GM18499 (cell line): Measurements from ENCODE around the gene PRKG1.

Experiments
- ATAC-seq: cut with Tn5 transposase; IDR thresholded peaks from one replicate; pipeline ENCODE4 v1.9.1; 2021; ENCODE audit warnings: moderate number of reproducible peaks; ENCODE audit not compliant: insufficient read depth, unreplicated experiment

Gene PRKG1

GRCh38 chr10:52287866-52288265 is 1213.6 kb downstream of the PRKG1 start:
- no peak for ATAC-seq

- no peak for ATAC-seq
These were observed 1223.5 kb downstream of the PRKG1 start for GRCh38 chr10:52297747-52298146.

- ATAC-seq, result no peak
These were observed 1226.5 kb downstream of the PRKG1 start for GRCh38 chr10:52300599-52301277.

DNA sequence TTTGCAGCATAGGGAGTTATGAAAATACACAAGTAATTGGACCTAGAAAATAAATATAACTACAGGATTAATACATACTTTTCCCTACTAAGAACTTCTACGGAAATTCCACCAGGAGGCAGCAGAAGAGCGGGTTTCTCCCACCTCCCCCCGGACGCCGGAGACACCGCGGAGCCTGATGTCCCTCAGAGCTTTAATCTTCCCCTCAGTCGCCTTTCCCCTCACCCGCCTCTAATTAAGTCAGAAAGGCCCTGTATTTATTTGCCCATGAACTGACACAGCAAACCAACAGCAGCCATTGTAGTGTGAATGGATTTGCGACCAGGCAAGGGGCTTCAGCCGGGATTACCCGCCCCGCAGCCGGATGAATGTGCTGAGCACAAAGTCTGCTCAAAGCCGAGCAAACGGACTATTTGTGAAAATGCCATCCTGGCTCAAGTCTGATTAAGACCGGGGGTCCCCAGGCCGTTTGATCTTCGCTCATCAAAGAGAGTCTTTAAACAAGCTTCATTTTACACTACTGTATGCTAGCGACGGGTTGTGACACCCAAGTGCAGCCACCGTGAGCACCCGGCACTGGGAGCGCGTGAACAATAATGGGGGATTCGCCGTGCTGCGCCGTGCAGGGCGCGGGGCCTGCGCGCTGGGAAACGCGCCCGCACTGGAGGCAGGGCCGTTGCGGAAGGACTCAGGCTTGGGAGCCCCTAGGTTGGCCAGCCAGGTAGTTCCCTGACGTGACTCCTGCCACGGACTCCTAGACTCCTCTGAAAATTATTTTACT is 1234.2 kb downstream of the PRKG1 start:
- peak; percentile 67 for ATAC-seq

DNA sequence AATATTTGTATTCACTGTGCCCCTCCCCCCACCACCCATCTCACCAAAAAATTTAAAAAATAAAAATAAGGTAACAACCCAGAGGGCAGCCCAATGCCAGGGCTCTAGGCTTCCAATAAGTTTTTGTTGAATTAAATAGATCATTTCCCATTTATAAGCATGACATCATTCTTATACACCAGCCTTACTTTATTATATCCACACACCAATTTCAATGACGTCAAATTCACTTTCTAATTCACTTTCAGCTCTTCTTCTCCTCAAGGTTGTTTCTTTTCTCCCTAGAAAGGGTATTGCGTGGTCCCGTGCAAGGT is 1238.6 kb downstream of the PRKG1 start:
- ATAC-seq, result no peak

DNA sequence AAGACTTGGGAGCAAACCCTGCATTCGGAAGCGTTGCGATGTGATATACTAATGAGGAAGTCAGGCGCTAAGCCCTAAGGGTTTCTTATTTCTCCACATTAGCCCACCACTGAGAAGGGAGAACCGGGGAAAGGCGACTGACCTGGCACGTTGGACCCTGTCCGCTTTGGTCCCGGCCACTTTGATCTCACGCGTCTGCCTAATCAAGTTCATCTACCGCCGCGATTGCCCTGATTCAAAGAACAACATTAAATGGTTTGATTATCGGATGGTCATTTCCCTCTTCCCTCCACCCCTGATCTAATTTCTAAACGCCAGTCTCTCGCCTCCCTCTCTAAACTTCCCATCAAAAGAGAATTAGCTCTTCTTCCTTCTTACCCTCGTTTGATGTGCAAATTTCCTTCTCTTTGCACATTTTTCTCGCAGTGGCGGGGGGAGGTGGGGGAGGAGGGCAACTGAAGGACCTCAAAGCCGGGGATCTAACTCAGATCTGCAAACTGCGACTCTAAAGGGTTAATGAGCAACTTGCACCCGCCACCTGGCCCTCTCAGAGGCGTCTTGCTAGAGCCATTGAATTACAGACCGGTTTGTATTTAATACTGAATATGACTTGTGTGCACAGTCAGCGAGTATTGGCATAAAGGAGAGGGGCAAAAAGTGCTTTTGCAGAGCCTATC is 1239.1 kb downstream of the PRKG1 start:
- ATAC-seq, result no peak

- ATAC-seq, result no peak
These were observed 1239.9 kb downstream of the PRKG1 start, which contains the start of gene DKK1 for GRCh38 chr10:52313933-52314821. Gene DKK1 (plus strand): TSS chr10:52314281. CDS start chr10:52314435, 154 bp downstream.

GRCh38 chr10:52314822-52315552 is 1240.7 kb downstream of the PRKG1 start:
- ATAC-seq, result no peak

DNA sequence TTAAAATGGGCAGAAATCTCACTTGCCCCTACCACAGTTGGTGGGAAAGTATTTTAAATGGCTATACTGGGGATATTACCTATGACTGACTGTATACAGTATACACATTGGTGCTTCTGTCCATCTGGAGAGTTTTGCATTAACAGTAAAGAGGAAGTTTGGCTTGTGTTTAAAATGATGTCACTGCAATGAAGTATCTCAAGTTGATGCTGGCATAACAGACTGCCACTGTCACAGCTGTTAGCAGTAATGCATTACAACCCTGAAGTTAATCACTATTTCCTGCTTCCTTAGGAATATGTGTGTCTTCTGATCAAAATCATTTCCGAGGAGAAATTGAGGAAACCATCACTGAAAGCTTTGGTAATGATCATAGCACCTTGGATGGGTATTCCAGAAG is 1241.7 kb downstream of the PRKG1 start:
- ATAC-seq, result no peak

DNA sequence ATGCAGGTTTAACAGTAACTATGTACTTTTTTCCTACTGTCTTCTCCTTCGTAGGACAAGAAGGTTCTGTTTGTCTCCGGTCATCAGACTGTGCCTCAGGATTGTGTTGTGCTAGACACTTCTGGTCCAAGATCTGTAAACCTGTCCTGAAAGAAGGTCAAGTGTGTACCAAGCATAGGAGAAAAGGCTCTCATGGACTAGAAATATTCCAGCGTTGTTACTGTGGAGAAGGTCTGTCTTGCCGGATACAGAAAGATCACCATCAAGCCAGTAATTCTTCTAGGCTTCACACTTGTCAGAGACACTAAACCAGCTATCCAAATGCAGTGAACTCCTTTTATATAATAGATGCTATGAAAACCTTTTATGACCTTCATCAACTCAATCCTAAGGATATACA is 1242.2 kb downstream of the PRKG1 start:
- ATAC-seq, result no peak

DNA sequence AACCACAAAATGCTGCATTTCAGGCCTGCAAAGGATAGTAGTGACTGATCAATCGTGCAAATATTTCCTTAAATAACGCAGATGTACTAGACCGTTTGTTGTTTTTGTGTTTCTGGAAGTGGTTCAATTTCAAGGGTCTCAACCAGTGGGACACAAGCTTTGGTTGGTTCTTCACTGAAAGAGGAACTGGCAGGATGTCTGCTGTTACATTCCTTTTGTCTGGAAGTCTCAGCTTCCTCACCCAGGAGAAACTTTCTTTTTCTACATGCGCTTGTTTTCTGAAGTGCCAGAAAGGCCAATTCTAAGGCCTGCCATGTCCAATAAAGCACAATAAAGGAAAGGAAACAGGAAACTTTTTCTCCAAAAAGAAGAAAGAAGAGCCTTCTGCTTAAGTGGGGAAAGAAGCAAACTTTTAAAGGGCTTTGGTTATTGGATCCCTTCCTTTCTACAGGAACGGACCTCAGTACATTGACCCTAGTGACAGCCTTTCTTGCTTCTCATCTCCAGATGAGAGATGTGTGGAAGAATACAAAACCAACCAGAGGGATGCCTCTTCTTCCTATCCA is 1243.9 kb downstream of the PRKG1 start:
- ATAC-seq, result no peak

DNA sequence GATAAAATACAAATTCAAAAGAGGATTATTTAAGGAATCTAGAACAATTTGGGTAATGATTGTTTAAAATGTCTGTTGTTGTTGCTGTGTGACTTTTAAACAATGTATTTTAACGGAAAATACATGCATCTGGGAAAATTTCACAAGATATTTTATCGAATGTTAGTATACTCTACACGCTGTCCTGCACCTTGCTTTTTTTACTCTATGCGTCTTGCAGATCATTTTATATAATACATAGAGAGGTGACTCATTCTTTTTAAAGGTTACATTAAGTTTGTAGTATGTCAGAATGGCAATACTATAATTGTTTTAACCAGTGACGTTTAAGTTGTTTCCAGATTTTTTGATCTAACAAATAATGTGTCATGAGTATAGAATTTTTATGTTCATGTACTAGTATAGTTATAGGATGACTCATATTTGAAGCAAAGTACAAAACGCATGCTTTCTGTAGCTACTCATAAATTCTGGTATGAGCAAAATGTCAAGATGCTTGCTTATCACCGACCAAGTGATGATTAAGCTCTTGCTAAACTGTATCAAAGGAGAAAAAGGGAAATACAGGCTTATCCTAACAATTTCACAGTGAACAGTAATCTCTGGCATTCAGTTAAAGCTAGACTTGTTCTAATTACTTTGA is 1244.7 kb downstream of the PRKG1 start:
- ATAC-seq, result no peak

DNA sequence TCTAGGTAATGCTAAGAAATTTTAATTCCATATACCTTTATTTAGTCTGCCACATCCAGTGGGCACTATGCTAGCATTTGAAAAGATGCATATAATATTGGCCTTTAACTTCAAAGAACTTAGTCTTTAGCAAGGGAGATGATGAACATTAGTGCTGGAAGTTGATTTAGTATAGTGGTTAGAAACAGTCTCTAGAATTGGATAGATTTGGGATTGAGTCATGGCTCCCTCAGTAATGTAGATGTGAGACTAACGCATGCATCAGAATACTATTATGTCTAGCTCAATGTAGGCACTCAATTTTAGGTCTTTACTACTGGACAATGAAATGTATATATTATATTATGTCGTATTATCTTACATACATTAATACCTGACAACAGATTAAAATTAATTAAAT is 1245.6 kb downstream of the PRKG1 start:
- no peak for ATAC-seq

- no peak for ATAC-seq
These were observed 1248.0 kb downstream of the PRKG1 start for GRCh38 chr10:52322323-52322722.

GRCh38 chr10:52322936-52323335 is 1248.6 kb downstream of the PRKG1 start:
- no peak for ATAC-seq

- no peak for ATAC-seq
These were observed 1252.1 kb downstream of the PRKG1 start for GRCh38 chr10:52326382-52326781.

DNA sequence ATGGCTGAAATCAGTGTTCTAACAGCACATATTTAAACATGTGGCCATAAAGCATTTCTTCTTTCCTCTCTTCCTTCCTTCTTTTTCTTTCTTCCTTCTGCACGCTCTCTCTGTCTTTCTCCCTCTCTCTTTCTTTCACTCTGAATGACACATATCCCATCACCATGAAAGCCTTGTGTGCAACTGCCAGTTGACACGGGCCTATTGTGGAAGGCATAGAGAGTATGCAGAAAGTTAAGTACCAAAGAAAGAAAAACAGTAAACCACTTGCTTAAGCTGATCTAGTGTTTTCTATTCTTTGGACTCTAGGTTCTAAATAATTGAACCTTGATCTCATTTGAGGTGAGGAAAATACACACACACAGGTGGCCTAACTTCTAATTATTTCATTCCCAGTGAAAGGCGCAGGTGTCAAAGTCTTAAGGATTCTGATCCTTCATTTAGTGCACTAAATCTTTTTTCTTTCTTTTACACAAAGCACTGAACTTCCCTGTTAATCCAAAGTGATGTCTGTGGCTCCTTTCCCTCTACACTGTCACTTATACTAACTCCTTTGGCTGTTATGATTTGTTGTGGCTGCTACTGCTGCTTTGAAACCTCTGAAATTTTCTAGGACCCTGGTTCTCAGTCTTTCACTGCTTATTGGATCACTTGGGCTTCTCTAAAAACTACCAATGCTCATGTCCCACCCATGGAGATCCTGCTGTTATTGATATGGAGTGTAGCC is 1257.5 kb downstream of the PRKG1 start:
- ATAC-seq, result no peak

DNA sequence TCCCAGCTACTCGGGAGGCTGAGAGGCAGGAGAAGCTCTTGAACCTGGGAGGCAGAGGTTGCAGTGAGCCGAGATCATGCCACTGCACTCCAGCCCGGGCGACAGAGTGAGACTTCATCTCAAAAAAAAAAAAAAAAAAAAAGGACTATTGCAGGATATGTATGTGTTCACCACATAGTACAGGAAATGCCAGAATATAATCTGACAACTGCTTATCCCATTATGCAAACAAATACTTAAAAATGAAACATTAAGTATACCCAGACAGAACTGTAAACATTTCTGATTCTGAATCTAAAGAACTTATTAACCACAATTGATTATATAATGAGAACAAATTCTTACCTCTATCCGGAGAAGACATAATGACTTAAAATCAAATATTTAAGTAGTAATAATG is 1258.5 kb downstream of the PRKG1 start:
- no peak for ATAC-seq
